HG02943 (cell line): Measurements from ENCODE around the gene LNX2.
"Not testable (repeated sequence)": the region's sequence is repeated elsewhere in the genome, so short reads cannot be mapped to it uniquely, and the experiment has no call there.

Source experiments
- ATAC-seq: cut with Tn5 transposase; IDR thresholded peaks from one replicate; pipeline ENCODE4 v1.9.1; 2021; ENCODE audit warnings: mild to moderate bottlenecking, low read depth, moderate library complexity; ENCODE audit not compliant: unreplicated experiment

LNX2 gene

DNA sequence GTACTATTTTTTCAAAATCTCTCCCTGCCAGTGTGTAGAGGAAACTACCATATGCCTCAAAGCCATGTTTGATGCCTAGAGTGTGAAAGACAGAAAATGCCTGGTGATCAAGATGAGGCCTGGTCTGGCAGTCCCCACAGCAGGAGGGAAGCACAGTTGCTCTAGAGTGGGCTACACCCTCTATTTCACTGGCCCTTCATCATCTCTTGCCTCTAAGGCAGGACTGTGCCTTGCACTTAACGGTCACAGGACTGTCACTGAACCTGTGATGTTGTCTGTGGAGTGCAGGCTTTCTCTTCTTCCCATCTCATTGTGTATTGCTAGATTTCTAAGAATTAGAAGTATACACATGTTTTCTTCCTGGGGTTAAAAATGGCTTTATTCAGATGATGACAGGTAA is 17.7 kb upstream of the LNX2 start:
- ATAC-seq, result no peak

DNA sequence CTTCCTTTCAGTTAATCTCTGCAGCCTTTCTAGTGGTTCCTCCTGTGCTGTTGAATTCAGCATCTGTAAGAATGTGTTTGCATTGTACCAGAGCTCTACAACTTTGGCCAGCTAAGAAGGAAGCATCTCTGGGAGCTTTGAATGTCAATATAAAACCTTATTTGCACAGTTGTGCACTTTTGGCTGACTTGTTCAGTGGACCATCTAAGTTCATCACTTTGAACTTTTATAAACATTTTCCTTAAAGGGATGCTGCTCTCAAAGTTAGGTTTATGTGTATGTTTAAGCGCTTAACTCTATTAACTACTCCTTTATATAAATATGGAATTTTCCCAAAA is 16.9 kb upstream of the LNX2 start:
- no peak for ATAC-seq

DNA sequence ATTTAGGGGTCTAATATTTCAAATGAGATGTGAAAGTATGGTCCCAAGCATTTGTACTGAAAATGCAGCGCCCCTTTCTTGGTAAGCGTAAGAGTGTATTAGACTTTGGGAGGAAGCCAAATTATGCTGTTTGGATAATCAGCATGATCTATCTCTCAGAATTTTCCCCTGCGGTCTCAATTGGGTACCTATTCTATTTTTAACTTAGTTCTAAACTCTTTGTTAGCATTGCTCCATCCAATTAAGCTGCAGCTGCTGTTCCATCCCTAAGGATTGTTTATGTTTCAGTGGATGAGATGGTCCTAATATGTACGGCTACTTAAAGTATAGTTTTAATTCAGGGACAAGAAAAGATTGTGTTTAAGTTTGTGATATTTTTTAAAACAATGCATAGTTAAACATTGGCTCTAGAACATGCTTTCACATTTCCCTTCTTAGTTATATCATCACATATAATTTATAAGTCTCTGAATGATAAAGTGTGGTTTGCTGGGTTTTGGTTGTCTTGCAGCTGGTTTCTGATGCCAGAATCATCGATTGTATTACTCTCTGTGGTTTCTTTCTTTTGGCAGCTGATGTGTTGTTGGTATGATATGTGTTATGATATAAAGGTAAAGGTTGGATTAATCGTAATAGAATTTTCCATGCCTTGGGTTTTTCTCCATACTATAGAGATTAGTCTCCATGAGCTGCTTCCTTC is 16.4 kb upstream of the LNX2 start:
- no peak for ATAC-seq

DNA sequence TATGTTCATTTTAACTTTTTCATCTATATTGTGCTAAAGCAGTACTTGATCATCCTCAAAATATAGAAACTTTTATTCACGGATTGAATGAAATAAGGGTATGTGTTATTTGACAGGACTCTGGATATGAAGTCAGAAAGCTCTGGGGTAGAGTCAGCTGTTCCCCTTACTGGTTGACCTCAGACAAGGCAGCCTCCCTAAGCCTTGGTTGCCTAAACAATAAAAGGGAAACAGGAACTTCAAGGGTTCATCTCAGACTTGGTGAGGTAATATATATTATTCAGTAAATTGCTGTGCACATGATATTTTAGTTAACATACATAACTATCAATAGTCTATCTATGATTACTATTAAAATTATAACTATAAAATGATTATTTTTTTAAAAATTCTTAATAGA is 14.9 kb upstream of the LNX2 start:
- no peak for ATAC-seq

DNA sequence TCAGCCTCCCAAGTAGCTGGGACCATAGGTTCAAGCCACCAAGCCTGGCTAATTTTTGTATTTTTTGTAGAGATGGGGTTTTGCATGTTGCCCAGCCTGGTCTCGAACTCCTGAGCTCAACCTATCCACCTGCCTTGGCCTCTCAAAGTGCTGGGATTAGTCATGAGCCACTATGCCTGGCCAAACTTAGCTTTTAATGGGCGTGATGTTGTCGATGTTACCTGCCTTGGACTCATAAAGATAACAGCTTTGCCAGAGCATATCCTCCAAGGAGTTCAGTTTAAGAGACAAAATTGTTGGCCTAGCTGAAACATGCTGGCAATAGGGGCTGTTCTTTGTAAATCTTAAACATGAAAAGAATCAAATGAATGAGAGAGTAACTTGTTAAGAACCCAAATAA is 14.5 kb upstream of the LNX2 start:
- ATAC-seq, result no peak

DNA sequence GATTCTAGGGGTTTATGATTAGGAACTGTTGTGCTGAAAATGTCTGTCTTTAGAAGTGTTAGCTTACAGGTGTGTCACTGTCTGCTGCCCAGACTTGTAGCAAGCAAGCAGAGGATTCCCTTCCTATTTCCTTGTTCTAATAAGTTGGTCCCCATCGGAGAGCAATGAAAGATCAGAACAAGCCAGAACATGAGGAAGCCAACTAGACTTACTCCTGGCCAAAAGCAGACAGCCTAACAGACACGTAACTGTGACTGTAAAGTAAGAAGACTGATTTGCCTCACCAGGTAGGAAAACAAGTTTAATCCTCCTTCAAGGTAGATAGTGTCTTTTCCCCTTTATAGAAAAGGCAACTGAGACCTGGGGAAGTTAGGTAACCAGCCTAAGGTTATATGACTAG is 13.9 kb upstream of the LNX2 start:
- ATAC-seq, result no peak

DNA sequence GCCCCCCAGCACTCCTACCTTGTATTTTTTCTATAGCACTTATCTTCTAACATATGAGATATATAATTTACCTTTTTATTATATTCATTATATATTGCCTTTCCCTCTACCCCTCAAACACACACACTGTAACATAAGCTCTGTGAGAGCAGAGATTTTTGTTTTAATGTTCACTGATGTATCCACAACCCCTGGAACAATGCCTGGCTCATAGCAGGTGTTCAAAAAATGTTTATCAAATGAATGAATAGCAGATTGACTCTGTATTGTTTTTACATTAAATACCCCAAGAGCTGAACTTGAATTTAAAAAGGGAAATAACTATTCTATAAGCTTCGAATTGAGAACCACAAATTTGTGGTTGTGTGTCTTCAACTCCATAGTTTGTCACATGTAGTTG is 12.3 kb upstream of the LNX2 start:
- no peak for ATAC-seq

DNA sequence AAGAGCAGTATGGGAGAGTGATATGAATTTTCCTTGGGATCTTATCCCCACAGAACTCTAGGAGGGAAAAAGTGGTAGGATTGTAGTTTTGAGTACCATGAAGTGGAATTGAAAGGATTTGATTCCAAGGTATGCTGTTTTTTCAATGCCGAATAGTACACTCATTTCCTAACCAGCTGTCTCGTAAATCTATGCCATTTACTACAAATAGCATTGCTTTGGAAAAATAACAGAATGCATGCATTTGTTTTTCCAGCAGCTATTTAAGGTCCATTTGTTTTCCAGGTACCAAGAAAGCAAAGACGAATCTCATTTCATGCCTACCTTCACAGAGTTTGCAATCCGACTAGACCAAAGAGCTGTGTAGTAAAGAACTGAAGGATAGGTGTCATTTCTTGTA is 11.9 kb upstream of the LNX2 start:
- ATAC-seq, result no peak

DNA sequence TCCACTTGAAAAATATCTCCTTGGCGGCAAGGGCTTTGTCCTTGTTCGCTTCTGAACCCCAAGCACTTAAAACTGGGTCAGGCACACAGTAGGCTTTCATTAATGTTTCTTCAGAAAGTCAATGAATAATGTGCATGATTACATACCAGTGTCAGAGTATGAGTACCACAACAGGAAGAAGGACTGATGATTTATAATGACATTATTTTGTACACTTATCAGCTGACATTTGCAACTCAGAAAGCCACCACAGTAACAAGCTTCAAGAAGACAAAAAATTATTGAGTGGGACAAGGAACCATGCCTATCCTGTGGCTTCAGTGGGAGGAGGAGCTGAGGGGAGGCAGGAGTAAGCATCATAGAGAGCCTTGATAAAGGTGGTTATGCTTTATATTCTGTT is 11.3 kb upstream of the LNX2 start:
- no peak for ATAC-seq

DNA sequence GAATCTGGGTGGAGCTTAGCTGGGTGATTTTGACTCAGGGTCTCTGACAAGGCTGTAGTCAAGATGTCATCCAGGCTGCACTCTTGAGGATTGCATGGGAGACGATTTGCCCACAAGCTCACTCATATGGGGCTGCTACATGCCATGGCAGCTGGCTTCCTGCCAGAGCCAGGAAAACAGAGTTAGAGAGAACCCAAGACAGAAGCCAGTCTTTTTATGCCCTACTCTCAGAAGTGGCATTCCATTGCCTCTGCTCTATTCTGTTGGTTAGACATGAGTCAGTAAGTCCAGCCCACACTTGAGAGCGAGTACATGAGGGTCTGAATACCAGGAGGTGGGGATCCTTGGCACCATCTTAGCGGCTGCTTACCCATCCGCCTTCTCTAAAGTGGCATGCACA is 10.8 kb upstream of the LNX2 start:
- no peak for ATAC-seq

DNA sequence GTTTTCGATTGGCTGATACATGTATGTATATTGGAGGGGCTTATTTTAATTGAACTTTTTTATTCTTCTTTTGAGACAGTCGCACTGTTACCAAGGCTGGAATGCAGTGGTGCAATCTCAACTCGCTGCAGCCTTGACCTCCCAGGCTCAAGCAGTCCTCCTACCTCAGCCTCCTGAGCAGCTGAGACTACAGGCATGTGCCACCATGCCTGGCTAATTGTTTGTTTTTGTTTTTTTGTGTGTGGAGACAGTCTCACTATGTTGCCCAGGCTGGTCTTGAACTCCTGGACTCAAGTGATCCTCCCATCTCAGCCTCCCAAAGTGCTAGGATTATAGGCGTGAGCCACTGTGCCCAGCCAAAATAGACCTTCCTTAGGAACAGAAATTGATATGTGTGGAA is 8.4 kb upstream of the LNX2 start:
- not testable (repeated sequence) for ATAC-seq

DNA sequence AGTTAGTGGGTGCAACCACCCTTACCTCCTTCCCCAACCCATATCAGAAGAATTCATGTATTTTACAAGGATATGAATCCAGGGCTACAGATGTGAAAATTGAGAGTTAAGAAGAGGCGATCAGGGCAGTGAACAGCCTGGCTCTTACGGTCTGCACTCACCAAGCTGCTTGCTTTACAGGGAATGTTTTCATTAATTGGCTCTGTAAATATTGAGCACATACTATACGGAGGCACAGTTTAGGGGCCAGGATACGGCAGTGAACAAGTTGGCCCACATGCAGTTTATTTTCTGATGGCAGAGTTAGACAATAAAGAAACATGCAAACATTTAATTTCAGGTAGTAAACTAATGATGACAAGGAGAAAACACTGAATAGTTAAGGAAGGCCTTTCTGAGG is 7.8 kb upstream of the LNX2 start:
- ATAC-seq, result no peak

DNA sequence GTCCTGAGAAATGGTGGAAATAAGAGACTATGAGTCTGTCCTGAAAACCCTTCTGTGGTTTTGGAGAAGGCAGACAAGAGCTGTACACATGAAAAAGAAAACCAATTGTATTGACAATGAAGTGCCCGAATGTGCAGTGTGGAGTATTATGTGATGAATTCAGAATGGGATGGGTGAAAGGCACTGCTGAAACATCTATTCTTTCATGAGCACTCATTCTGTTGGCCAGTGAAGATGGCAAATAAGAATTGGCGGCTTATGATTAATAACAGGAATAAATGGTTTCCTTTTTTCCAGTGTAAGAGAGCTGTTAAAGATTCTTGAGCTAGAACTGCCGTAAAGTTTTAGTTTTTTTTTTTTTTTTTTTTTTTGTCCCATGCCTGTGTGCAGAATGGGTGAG is 7.1 kb upstream of the LNX2 start:
- no peak for ATAC-seq

DNA sequence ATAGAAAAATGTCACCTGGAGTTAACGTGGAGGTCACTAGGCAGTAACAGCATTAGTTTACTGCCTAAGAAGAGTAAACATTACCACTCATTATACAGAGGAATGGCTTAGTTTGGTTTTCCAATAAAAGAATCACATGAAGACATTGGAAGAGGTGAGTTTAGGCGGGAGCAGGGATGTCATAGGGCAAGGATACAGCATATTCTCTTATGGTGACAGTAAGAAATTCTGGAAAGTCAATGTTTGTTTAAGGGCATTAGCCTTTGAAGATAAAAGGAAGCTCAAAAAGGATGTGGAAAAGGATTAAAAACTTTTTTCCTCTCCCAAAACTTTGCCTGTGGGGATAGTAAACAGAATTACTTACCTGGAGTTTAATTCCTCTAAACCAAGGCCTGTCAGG is 5.5 kb upstream of the LNX2 start:
- no peak for ATAC-seq

DNA sequence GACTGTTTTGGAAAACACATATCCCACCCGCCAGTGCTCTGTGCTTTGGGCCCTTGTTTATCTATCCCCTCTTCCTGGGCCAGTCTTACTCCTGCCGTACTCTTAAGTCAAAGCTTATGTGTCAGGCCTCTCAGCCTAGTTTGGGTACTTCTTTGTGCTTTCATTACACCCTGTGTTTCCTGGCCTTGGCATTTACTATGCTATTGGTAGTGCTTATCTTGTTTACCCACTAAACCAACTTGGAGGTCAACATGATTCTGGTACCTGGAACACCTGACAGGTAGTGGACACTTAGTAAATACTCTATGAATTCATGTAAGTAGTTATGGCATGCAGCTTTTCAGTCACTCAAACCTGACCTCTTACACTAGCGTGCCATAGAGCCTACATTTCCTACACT is 3.7 kb upstream of the LNX2 start:
- no peak for ATAC-seq

DNA sequence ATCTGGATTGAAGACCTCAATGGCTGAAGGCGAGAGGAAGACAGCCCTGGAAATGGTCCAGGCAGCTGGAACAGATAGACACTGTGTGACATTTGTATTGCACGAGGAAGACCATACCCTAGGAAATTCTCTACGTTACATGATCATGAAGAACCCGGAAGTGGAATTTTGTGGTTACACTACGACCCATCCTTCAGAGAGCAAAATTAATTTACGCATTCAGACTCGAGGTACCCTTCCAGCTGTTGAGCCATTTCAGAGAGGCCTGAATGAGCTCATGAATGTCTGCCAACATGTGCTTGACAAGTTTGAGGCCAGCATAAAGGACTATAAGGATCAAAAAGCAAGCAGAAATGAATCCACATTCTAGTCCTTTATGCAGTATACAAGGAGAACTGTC is 2.6 kb upstream of the LNX2 start:
- ATAC-seq, result no peak

DNA sequence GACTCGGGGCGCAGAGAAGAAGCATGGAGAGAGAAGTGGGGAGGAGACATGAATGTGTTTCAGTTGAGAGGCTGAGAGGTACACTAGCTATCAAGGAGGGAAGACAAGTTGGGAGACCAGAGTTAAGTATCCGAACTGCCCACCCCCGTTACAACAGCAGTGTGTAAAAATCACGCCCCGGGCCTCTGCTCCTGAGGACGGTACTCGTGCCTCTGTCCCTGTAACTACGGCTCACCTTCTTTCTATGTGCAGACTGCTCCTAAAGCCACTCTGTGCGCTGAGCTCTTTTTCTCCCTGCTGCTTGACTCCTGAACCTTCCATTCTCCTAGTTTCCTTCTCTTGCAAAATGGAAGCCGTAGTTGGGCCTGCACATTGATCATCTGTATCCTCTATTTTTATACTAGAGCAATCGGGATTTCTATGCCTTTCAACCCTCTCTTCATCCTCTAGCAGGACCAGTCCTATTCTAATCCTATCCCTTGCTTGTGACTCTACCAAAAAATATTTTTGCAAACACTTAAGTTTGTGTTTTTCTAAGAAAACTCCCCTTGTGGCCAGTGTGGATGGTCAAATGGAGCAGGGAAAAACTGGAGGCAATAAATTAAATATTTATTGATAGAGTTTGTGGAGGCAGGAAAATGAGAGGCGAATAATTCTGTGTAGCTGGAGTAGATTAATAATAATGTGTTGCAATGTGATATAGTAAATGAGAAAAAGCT is 1.9 kb upstream of the LNX2 start:
- ATAC-seq, result no peak

DNA sequence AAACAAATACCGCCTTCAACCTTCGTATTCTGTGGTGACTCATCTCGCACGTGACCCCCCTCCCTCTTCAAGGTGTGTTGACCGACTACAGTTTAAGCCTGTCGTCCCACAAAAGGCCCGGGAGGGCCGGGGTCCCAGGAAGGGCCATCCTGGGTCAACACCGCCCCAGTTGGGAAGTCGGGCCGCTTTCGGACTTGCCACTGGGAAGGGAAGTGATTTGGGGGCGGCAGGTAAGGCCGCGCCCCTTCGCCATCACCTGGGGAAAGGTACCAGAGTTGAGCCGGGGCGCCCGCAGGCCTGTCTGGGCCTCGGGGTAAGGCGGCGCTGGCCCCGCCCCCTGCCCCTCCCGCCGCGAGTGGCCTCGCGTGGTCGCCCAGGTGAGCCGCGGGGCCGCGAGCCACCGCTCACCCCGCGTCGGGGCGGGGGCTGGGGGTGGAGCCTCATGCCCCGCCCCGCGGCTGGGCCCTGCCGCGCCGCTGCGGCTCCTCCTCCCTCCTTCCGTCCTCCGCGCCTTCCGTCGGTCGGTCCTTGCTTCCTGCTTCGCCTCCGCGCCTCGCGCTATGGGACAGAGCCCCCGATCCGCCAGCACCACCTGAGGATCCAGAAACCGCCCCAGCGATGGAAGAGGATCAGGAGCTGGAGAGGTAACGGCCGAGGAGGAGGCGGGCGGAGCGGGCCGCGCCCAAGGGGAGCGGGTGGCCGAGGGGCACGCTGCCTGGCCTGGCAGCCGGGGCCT is 1.2 kb upstream of the LNX2 start, which contains the start of gene POLR1D:
POLR1D (plus strand) TSS at position 527 of the 736 bp plus-strand sequence; CDS start at position 619, 92 bp downstream.
- peak; percentile 45 for ATAC-seq

DNA sequence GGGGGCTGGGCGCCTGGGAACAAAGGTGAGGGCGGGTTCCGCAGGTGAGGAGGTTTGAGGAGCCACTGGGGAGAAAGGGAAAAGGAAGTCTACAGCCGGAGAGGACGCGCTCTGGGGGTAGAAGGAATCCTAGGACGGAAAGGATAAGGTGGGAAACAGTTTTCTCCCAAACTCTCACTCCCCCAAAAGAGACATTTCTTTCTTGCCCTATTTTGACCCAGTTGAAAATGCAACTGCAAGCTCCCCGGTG is 712 bp upstream of the LNX2 start:
- ATAC-seq, result no peak

DNA sequence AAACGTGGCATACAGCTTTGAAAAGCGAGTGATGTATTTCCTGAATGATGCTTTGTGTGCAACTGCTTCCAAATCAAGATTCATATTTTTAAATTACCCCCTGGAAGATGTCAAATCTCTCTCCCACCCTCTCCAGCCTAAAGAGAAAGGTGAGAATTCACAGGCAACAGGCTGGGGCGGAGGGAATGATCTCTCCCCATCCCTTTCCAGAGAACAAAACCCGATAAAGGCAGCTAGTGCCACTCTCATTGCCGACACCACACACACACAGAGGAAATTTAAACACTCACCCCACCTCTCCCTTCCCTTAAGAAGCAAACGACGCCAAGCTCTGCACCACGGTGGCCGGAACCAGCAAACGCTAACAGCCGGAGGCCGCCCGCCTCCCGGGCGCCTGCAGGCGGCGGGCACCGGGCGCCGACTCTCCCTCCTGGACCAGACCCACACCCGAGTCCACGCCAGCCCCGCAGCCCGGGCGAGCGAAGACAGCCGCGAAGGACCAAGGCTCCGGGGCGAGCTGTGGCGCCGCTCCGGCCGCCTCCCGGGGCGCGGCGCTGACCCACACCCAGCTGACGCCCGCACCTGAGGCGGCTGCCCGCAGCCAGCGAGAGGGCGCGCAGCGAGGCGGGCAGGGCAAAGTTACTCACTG is 477 bp downstream of the LNX2 start:
- ATAC-seq, result peak; percentile 35

DNA sequence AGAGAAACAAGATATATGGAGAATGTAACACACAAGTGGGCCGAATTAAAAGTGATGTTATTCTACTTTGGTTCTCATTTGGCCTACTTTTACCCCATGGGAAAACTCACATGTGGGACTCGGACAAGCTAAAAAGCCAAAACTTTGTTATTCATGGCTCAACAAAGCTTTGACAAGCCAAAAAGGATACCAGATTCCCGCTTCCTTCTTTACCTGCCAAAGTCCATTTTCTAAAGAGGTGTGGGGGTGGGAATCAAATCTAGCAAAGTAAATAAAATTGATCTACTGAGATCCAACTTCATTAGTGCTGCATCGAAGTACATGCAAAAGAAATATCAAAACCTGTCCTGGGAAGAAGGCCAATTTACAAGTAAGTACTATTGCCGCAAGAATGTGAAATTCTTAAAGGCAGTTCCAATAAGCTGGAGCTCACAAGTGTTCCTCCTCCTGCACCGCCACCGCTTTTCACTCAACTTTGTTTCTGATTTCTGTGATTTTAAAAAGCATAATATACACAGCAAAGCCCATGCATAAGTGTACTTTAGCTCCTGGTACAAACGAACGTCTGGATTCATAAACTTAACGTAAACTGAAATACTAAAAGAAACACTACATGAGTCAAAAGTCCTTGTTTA is 1.1 kb downstream of the LNX2 start:
- ATAC-seq, result no peak
